GM18909 (cell line): ENCODE measurements around the gene LORICRIN.
"Not testable (repeated sequence)": the region's sequence is repeated elsewhere in the genome, so short reads cannot be mapped to it uniquely, and the experiment has no call there.

Source experiments
- ATAC-seq: cut with Tn5 transposase; IDR thresholded peaks from one replicate; pipeline ENCODE4 v1.9.1; 2021; ENCODE audit warnings: mild to moderate bottlenecking; ENCODE audit not compliant: unreplicated experiment, poor library complexity

Gene LORICRIN

GRCh38 chr1:153259387-153259786 is at the start of gene LORICRIN:
TSS of gene LORICRIN (plus strand) at chr1:153259687. CDS start at chr1:153260950, 1,263 bp downstream.
- no peak for ATAC-seq

- no peak for ATAC-seq
Observed at GRCh38 chr1:153210206-153210605, 49.3 kb upstream of the LORICRIN start.

DNA sequence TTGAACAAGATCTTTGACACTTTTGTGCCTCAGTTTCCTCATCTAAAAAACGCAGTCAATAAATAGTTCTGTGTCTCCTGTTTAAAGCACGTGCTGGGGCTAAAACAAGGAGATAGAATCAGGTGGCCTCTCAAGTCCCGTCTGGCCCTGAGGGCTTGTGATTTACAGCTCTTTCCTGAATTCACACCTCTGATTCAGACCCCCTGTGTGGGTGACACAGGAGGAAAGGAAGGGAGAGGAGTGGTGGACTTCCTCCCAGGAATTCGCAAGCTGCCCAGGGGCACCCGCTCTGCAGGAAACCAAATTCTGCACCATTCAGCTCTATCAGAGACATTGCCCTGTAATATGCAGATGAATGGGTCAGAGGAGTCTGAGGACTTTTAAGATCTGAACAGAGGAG is 47.3 kb upstream of the LORICRIN start:
- no peak for ATAC-seq

GRCh38 chr1:153213519-153213918 is 46.0 kb upstream of the LORICRIN start:
- ATAC-seq = no peak

GRCh38 chr1:153217212-153217611 is 42.3 kb upstream of the LORICRIN start, which contains the start of gene PRR9:
TSS of gene PRR9 (plus strand) at chr1:153217584. CDS start at chr1:153218145, 561 bp downstream.
- ATAC-seq = no peak

DNA sequence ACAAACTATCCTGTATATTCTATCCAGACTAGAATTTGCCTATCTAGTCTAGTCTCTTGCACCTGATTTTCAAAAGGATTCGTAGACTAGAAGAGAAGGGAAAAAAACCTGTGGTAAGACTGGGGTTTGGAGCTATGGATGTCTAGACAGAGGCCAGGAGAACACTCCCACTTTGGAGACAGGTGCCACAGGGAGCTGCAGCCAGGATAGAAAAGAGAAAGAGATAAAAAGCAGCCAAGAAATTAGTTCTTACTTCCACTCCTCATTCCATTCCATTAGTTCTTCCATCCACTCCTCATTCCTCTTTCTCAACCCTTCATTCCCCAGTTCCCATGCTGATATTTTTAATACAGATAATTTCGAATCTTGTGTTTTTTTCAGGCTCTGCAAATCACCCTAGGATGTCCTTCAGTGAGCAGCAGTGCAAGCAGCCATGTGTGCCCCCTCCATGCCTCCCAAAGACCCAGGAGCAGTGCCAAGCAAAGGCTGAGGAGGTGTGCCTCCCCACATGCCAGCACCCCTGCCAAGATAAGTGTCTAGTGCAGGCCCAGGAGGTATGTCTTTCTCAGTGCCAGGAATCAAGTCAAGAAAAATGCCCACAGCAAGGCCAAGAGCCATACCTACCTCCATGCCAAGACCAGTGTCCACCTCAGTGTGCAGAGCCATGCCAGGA is 41.6 kb upstream of the LORICRIN start:
- ATAC-seq = no peak

DNA sequence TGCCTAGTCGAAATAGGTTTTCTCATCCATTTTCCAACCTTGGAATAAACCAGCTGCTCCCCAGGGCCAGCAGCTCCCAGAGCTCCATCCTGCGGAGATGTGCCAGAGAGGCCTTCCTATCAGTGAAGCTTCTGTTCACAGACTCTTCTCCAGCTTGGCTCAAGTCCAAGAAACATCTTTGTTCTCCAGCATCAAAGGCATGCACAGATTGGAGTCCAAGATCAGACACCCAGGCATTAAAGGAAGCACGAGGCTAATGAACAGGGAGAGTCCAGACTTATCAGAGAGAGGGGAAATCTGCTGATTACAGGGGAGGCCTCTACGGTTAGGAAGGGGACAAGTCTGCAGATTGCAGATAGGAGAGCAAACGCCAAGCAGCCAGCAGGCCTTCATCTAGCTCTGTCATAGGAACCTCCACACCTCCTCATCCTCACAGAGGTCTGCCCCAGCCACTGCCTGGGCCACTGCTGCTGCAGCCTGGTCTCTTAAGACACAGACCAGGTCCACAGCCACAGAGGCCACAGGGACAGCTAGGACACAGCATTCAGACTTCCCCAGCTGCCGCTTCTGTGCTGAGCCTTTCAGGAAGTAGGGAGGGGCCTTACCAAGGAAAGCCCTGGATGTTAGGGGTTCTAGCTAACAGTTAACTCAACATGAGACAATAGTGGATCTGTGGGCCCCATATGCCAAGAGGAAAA is 38.7 kb upstream of the LORICRIN start:
- no peak for ATAC-seq

DNA sequence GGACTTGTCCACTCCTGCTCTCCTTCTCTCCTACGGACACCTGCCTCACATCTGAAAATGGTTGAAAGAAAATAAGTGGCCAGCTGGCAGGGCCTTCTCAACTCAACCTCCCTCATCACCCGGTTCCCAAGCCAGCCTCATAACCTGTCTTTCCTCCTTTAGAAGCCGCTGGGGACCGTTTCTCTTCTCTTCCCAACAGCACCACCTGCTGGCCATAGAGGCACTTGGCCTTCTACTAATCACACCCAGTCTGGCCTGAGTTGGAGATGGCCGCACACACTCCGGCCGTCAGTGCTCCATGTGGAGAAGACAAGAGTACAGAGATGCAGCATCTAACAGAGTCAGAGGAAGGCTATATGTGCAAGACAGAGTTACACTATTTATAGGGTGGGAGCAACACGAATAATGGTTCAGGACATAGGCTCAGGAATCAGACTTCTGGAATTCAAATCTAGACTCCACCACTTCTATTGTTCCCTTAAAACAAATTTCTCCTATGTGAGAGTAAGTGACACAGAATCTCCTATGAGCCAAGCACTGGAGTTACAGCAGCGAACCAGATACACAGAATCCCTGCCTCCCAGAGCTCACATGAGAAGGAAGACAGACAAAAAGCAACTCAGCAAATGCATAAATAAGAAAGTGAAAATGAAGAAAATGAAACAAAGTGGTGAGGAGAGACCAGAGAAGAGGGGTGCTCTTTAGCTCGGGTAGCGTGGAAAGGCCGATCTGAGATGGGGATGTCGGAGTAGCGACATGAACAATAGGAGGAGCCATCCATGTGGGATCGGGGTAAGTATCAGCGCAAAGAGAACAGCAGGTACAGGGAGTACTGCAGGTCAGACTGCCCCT is 36.2 kb upstream of the LORICRIN start:
- ATAC-seq = peak; percentile 70

DNA sequence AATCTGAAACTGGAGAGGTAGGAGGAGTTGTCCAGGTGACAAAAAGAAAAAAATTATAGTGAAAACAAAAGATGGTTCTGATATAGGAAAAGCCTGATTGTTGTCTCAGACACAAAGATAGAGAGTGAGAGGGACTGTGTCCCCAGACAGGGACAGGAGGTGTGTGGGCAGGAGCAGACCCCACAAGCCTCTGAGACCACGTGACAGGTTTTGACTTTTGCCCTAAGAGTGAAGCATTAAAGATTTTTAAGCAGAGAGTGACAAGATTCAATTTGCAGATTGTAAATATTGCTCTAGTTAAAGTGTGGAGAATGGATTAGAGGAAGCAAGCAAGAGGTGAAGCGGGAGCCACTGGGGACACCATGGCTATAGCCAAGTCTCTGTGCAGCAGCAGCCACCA is 31.7 kb upstream of the LORICRIN start:
- no peak for ATAC-seq

- ATAC-seq = no peak
Observed at GRCh38 chr1:153228491-153228890, 31.0 kb upstream of the LORICRIN start.

- ATAC-seq = not testable (repeated sequence)
Observed at GRCh38 chr1:153229076-153229829, 30.2 kb upstream of the LORICRIN start.

DNA sequence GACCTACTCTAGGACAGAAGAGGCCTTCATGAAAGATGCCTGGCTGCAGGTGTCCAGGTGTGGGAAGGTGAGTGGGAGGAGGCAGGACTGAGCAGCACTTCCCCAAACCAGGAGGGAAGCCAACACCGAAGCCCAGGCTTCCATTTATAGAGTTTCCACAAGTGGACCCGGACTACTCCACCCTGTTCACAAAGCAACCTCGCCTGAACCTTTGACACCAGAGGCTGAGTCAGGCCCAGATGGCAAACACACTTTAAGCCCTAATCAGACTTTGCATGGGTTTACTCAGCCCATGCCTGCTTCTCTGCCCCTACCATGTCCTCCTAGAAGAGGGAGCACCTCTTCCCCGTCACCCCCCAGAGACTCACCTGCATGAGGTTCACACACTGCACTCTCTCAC is 28.1 kb upstream of the LORICRIN start:
- ATAC-seq = no peak

DNA sequence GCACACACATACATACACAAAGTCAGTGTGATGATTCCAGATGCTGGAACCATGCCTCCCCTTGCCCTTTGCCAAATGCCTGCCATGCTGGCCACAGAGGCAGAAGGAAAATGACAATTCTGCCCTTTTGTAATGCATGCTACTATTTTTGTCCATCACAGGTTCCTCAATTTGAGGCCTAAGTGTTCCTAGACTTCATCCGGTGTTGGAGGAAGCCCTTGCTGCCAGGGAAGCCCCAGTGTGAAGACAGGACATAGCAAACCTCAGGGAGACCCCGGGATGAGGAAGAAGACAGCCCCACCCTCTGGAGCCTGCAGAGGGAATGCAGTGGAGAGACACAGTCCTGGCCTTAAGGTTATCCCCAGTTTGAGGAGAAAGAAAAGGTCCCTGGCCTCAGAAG is 27.7 kb upstream of the LORICRIN start:
- ATAC-seq = no peak

DNA sequence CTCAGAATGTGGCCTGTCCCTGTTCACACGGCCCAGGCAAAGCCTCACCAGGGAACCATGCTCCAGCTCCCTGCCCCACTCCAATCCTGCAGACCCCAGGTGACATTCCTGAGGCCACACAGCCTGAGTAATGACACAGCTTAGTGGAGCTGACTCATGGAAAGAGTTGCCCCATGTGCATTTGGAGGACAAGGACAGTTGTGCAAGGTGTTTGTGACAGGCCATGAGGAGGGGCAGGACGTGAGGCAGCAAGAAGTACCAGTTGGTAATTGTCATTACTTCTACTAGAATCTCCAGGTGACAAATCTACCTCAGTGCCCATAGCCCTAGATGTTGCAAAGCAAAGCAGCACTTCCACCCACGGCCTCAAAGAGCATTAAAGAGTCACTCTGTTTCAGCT is 26.9 kb upstream of the LORICRIN start:
- no peak for ATAC-seq

GRCh38 chr1:153233448-153233847 is 26.0 kb upstream of the LORICRIN start:
- ATAC-seq = no peak

GRCh38 chr1:153238527-153238926 is 21.0 kb upstream of the LORICRIN start:
- no peak for ATAC-seq

DNA sequence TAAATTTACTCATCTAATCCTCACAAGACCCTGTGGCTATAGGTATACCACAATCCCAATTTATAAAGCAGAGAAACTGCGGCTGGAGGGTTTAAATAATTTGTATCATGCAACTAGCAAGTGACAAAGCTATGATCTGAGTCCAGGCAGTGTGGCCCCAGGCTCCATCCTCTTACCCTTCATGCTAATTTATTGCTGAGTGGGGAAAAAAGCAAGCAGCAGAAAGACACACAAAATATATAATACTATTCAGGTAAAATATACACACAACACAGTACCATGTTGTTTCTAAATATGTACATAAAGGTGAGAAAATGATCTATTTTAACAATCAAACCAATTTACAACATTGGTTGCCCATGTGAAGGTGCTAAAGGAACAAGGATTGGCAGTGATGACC is 17.3 kb upstream of the LORICRIN start:
- no peak for ATAC-seq

- no peak for ATAC-seq
Observed at GRCh38 chr1:153245466-153245865, 14.0 kb upstream of the LORICRIN start.

DNA sequence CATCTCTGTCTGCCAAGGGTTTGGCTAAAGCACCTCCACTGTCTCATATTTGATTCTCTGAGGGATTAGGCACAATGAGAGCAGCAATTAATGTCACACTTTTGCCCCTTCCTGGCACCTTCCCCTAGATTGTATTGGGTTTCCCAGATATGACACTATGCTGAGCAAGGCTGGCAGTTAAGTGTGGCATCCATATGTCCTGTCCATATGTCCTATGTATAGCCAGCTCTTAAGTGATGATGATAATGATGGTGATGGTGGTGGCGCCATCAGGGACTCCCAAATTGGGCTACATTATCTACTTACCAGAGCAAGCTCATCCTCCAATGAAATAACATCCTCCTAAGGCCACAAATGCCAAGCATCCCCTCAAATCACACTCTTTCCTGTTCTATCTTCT is 13.5 kb upstream of the LORICRIN start:
- ATAC-seq = no peak

- no peak for ATAC-seq
Observed at GRCh38 chr1:153246825-153247224, 12.7 kb upstream of the LORICRIN start.
